Stimulated activated CD4-positive, alpha-beta T cell treated with anti-CD3 and anti-CD28 coated beads, Interleukin-15, amount 100 ng/mL, for 24 hours (primary cell): ENCODE results near the gene KBTBD6.
A peak's percentile ranks its signal among the peaks of the same experiment; 100 is the strongest.
"Not testable (repeated sequence)": the region's sequence is repeated elsewhere in the genome, so short reads cannot be mapped to it uniquely, and the experiment has no call there.

ENCODE experiments used
- DNase-seq: peaks from one replicate; pipeline ENCODE4 v3.0.0-alpha.2; 2020

Gene KBTBD6

DNA sequence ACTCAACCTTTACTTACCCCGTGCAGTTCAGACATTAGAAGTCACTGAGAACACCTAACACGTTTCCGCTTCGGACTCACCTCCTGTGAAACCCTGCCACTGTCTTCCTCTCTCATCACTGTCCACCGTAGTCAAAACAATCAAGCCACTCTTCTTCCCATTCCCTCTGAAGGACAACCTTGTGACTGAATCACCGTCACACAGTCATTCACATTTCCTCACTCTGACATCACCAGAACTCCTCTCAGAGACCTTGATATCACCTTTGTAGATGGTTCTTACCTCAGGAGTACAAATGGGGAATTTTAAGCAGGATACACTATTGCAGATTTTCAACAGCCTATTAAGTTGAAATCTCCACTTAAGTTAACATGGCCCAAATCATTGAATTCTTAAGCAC is 1.3 kb upstream of the KBTBD6 start:
- no peak for DNase-seq

DNA sequence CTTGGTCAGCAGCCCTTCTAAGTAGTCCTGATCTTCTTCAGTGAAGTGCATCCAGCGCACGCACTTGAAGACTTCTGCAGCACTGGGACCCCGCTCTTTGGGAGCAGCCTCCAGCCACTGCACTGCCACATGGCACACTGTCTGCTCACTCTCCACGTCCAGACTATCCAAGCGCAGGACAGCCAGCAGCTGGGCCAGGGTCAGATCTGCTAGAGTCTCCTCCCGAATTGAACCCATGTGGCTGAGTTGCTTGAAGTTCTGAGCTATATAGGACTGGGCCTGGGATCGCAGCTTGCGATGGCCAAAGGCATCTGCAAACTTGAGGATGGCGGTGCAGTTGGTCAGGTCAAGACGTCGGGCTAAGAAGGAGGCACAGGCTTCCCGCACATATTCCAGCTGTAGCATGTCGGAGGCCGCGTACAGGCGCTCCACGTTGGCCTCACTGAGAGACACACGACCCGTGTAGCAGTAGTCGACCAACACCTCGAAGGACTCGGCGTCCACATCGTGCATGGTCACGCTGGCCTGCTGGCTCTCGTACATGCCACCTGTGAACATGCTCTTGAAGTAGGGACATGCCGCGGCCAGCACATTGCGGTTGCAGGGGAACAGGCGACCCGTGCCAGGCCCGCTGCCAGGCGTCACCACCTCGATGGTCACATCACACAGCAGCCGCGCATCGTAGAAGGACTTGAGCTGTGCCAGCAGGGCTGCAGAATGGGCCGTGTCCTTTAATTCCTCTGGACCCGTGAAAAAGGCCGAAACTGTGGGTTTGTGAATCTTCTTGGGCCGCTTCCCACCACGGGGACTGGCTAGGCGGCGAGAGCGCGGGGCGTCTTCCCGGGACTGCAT is 716 bp downstream of the KBTBD6 start:
- DNase-seq, result peak; percentile 3

DNA sequence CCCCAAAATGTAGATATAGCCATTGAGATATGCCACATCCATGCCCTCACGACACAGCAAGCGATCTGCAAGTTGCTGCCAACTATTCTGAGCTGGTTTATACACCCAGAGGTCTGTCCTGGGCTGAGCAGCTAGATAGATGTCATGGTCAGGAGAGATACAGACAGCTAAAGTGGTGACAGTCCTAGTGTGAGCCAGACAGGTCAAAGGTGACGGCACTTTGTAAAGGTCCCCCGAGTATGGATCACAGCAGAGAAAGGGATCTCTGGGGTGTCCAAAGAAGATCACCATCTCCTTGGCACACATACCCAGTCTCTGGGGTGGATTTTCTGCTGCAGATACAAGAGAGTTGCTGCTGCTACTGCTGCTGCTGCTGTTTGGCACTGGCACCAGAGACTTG is 1.4 kb downstream of the KBTBD6 start:
- DNase-seq, result not testable (repeated sequence)

DNA sequence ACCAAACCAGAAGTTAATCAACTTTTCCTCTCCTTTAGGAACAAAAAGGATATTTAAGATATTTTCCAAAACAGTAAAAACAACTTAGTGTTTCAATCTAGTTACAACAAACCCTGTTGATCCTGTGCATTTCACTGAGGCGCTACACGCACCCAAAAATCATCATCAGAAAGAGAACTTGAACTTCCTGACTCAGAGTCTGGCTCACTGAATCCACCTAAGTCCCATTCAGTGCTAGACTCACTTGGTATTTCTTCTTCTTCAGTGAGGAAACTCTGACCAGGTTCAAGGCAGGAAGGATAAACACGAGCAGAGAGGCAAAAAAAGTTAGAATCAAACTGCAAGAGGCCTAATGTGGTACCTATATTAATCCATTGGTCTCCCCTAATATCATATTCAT is 2.2 kb downstream of the KBTBD6 start:
- DNase-seq, result peak; percentile 8

DNA sequence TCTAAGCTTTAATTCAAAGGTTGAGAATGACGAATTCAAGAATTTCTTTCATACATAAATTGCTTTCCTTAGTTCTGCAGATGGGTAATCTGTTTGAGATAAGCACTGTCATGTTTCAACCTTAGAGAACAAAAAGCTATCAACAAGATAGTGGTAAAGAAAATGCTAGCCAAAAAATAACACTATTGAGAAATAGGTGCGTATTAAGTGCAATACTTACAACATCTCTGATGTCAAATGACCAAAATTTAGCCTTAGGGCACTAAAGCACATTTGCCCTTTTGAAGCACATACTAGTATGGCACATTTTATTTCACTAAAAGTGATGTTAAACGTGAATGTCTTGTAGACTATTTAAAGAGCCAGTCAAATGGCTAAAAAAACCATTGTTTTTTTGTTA is 4.9 kb downstream of the KBTBD6 start:
- no peak for DNase-seq

DNA sequence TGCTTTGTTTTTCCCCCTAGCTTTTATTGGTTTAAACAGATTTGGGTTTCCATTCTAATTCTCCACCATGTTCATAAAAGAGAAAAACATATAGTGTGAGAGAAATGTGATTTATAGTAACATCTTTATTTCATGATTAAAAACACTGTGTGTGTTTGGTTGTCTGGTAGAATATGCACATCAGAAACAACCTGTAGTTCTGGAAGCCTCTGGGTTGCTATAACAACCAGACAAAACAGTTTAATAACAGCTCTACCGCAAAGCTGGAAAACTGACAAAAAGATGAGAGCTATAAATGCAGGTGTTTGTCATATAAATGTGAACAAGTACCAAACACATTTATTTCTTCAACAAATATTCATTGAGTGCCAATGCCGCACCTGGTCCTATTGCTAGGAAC is 9.8 kb downstream of the KBTBD6 start:
- DNase-seq, result no peak

DNA sequence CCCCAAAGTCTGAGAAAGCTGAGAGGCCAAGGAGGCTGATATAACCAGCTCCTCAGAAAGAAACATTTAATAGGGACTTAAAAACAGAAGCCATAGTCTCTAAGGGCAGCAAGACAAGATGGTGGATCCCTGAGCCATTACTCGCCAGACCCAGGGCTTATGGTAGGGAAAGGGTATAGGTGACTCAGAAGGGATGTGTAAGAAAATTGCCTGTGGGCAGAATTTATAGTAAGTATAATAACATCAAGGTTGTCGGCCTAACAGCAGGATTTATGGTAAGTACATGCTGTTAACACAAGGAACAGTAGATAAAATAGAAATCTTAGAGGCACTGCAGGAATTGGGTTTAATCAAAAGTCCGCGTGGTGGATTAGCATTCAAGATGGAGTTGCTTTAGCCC is 14.7 kb downstream of the KBTBD6 start:
- DNase-seq, result no peak

DNA sequence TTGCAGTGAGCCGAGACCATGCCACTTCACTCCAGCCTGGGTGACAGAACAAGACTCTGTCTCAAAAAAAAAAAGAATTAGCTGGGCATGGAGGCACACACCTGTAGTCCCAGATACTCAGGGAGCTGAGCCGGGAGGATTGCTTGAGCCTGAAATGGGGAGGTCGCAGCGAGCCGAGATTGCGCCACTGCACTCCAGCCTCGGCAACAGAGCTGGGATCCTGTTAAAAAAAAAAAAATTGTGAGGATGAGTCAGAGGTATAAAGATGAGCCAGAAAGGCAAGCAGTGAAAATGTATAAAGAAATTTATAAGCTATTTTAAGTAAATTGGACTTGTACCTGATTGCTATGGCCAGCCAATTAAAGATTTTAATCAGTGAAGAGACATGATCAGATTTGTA is 21.1 kb downstream of the KBTBD6 start:
- DNase-seq, result no peak

DNA sequence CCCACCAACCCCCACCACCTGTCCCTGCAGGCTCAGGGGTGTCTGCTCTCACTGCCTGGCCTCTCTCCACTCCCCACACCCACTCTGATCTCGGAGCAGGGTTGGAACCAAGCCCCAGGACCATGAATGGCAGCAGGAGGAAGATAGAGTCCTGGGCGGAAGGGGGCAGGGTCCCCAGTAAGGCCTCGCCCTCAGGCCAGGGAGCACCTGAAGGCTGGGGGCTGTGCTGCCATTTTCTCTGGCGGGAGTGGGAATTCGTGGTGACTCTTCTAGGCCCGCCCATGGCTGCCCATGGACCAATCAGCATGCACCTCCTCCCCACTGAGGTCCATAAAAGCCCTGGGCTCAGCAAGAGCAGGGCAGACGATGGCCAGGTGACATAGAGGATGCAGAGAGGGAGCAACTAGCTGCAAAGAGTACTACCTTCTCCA is 25.0 kb downstream of the KBTBD6 start:
- no peak for DNase-seq

DNA sequence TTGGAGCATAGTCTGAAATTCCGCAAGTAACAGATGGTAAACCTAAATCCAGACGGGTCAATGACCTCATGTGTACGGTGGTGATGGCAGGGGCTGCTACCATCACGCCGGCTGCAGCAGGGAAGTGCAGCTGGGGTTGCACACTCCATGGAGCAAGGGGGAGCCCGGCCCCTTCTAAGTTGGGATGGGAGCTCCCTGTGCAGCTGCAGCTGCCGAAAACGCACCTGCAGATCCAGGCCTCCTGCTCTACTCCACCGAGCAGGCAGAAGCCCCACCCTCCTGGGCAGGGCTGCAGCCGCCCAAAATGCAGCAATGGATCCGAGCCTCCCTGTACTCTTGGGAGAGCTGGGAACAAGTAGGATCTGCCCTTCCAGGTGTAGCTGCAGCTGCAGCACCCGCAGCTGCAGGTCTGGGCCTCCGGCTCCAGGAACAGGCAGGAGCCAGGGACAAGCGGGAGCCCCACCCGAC is 25.5 kb downstream of the KBTBD6 start:
- DNase-seq, result no peak

DNA sequence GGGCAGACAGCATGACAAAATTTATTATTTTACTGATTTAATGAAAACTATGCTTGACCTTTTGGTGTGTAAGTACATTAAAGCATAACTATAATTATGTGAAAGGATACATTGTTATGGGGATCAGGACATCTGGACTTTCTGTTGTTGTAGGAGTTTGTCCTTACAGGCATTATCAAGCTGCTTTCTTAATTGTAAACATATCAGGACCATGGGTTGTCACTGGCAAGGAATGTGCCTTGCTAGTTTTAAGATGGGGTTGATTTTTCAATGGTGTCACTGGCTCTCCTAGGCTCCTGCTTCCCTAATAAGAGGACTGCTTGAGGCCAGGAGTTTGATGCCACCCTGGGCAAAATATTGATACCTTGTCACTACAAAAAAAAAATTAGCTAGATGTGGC is 32.6 kb downstream of the KBTBD6 start:
- DNase-seq, result no peak

DNA sequence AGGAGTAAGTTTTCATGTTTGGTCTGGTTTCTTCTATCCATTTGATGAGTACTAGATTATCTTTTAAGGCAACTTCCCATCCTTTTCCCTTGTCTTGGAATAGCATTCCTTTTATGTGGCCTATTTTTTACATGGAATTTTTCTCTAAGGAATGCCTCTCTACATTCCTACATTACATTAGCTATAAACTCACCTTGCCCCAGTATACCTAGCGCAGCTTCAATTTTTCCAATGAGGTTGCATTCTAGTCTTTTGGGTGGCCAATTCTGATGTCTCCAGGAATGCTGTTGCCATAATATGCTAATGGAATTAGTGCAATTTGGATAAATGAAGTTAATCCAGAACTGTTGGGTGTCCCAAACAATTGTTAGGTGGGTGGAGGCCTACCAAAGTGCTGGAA is 33.8 kb downstream of the KBTBD6 start:
- no peak for DNase-seq

DNA sequence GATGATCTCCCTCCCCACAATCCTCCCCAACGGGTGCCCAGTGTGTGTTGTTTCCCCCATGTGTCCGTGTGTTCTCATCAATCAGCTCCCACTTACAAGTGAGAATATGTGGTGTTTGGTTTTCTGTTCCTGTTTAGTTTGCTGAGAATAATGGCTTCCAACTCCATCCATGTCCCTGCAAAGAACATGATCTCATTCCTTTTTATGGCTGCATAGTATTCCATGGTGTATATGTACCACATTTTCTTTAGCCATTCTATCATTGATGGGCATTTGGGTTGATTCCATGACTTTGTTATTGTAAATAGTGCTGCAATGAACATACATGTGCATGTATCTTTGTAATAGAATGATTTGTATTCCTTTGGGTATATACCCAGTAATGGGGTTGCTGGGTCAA is 36.9 kb downstream of the KBTBD6 start:
- DNase-seq, result not testable (repeated sequence)

DNA sequence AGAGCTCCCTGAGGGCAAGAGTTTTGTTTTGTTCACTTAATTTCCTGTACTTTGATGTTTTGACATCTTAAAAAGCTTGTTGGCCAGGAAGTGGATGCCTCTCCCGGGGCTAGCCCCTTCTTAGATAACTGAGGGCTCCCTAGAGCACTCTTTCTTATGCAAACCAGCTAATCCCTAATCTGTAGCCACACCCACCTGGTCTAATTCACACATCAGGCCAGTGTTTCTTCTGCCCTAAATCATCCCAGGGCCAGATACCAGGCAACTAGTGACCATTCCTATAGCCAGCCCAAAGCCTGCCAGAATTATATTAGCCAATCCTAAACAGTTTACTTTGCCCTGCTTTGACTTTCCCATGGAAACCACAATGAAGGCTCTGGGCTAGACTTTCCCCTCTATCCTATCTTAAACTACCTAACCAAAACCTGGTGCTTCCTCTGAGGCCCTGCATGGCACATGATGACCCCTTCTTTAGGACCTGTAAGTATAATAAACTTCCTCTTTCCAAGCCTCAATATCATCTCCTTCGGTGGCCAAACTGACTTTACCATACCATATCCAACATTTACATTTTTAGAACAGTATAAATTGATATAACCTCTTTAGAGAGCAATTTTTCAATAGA is 46.5 kb downstream of the KBTBD6 start:
- DNase-seq, result no peak

DNA sequence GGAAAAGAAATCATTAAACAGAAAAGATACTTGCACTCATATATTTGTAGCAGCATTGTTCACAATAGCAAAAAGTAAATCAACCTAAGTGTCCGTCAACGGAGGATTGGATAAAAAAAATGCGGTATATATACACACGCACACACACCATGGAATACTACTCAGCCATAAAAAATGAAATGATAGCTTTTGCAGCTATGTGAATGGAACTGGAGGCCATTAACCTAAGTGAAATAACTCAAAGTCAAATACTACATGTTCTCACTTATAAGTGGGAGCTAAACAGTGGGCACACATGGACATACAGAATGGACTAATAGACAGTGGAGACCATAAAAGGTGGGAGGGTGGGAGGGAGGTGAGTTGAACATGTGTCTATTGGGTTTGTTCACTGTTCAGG is 52.9 kb downstream of the KBTBD6 start:
- DNase-seq, result no peak
